HepG2 (cell line): ENCODE data around the gene CCDC148.

Experiments used
- TF ChIP-seq, protein P1 (sequence below): sonication (generic); formaldehyde crosslinking; IDR thresholded peaks from 2 replicates; pipeline ENCODE4 v1.5.0; 2020; ENCODE audit warnings: mild to moderate bottlenecking, missing genetic modification reagents, moderate library complexity
- TF ChIP-seq, protein P2 (sequence below), 2 experiments: IDR thresholded peaks; 2 replicates each; pipeline ENCODE4 v1.6.1; 2011 to 2012; ENCODE audit warnings: low read length in 2 of 2, borderline replicate concordance in 1 of 2, low read depth in 1 of 2, mild to moderate bottlenecking in 1 of 2, moderate library complexity in 1 of 2

DNA sequence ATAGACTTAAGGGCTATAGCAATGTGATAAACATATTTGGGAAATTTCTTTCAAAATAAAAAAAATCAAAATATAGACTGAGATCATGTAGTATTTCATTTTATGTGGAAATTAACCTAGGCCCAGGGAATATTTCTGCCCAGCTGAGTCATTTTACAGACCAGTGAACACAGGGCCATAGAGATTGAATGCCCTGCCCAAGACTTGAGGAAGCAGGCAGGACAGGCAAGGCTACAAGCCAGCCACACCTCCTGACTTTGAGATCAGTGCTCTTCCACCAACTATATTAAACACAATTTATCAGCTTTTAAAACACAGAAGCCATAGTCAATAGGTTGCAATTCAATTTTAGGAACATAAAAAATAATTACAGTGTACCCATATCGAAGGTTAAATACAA lies 12.9 kb downstream of the CCDC148 start:
- TF ChIP-seq, protein P1, sequence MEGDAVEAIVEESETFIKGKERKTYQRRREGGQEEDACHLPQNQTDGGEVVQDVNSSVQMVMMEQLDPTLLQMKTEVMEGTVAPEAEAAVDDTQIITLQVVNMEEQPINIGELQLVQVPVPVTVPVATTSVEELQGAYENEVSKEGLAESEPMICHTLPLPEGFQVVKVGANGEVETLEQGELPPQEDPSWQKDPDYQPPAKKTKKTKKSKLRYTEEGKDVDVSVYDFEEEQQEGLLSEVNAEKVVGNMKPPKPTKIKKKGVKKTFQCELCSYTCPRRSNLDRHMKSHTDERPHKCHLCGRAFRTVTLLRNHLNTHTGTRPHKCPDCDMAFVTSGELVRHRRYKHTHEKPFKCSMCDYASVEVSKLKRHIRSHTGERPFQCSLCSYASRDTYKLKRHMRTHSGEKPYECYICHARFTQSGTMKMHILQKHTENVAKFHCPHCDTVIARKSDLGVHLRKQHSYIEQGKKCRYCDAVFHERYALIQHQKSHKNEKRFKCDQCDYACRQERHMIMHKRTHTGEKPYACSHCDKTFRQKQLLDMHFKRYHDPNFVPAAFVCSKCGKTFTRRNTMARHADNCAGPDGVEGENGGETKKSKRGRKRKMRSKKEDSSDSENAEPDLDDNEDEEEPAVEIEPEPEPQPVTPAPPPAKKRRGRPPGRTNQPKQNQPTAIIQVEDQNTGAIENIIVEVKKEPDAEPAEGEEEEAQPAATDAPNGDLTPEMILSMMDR: no peak
- TF ChIP-seq, protein P2, sequence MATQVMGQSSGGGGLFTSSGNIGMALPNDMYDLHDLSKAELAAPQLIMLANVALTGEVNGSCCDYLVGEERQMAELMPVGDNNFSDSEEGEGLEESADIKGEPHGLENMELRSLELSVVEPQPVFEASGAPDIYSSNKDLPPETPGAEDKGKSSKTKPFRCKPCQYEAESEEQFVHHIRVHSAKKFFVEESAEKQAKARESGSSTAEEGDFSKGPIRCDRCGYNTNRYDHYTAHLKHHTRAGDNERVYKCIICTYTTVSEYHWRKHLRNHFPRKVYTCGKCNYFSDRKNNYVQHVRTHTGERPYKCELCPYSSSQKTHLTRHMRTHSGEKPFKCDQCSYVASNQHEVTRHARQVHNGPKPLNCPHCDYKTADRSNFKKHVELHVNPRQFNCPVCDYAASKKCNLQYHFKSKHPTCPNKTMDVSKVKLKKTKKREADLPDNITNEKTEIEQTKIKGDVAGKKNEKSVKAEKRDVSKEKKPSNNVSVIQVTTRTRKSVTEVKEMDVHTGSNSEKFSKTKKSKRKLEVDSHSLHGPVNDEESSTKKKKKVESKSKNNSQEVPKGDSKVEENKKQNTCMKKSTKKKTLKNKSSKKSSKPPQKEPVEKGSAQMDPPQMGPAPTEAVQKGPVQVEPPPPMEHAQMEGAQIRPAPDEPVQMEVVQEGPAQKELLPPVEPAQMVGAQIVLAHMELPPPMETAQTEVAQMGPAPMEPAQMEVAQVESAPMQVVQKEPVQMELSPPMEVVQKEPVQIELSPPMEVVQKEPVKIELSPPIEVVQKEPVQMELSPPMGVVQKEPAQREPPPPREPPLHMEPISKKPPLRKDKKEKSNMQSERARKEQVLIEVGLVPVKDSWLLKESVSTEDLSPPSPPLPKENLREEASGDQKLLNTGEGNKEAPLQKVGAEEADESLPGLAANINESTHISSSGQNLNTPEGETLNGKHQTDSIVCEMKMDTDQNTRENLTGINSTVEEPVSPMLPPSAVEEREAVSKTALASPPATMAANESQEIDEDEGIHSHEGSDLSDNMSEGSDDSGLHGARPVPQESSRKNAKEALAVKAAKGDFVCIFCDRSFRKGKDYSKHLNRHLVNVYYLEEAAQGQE (IDR thresholded peaks at IDR 0.05; ENCODE audit: borderline replicate concordance in 1 of 2, low read depth in 1 of 2, low read length in 2 of 2): no peak
